Esophagus mucosa (tissue), 1 donor: ENCODE data around the gene MYO6. TPM values are rescaled to one million over a fixed set of nuclear protein-coding genes. Genes with fewer than 3 reads are reported as not detected.

Experiments used
- ATAC-seq: fragments of 200-7000 bp; cut with Tn5 transposase; one replicate; pipeline ENCODE4 v1.9.1; 2020
- total RNA-seq: library from RNA; stranded (reverse); gene quantifications from one replicate; pipeline ENCODE4 v1.2.4, GENCODE V29; 2023
- donor health status: DM: yes; HTN: yes; CAD: no.

The MYO6 gene
- total RNA-seq, 1 donor from 2014 or later: 37.4 TPM

- peak; percentile 83 for ATAC-seq
Measured at GRCh38 chr6:75830959-75831885, 82.2 kb downstream of the MYO6 start.

GRCh38 chr6:75834447-75834846, 85.4 kb downstream of the MYO6 start:
- no peak for ATAC-seq

DNA sequence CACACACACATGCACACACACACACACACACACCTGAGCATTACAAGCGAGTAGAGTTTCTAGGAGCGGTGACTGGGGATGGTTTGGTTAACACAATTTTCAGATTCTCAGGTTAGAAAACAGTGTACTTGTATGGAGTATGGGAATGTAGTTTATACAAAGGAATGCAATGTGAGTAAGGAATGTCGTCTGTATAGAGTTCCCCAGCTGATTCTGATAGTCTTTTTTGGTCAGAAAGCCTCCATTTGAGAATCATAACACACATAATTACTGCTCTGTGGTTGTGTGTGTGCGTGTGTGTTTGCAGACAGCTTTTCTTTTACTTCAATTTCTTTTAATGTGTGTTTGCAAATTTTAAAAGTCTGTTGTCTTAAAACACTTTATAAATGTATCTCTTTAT, 93.2 kb downstream of the MYO6 start:
- no peak for ATAC-seq

DNA sequence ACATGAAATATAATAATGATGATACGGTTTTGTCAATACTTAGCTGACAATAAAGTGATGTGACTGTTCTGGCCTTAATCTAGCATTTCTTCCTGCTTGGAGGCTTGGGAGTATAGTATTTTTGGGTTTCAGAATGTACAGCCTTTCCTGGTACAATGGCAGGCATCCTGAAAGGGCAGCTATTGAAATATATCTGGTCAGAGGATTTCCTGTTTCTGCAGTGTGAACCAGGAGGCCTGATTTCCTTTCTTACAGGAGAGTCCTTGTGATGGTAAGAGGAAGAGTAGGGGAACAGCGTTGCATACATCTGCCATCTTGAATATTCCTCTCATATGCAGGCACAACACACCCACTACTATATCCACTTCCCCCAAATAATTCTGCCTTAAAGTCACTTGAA, 93.7 kb downstream of the MYO6 start:
- no peak for ATAC-seq

DNA sequence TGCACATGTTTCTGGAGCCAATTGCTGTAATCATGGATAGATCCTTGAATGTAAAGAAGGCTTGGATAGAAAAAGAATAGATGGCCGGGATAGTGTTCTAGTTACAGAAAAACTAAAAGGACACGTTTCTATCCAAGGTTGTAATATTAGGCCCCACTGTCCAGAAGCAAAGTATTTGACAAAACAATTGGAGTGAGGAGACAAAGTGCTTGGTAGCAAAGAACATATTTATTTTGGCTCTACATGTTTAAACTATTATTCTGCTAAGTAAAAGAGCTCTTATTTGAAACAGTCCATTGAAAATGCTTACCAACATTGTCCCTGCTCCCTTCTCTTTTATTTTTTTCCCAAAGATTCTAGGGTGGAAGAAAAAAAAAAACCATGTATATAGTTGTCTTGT, 94.4 kb downstream of the MYO6 start:
- no peak for ATAC-seq

DNA sequence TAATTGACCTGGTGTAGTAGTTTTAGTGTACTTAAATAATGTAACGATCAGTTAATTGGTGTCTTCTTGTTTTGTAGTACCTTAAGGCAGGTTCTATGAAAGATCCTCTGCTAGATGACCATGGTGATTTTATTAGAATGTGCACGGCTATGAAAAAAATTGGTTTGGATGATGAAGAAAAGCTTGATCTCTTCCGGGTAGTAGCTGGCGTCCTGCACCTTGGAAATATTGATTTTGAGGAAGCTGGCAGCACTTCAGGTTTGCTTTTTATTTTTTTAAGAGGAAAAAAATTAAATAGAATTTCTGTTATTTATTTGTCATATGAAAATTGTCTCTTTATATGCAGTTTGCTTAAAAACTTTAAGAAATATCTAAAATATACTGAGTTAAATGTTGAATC, 99.2 kb downstream of the MYO6 start:
- ATAC-seq: no peak

GRCh38 chr6:75849329-75850025, 100.4 kb downstream of the MYO6 start:
- ATAC-seq: no peak

DNA sequence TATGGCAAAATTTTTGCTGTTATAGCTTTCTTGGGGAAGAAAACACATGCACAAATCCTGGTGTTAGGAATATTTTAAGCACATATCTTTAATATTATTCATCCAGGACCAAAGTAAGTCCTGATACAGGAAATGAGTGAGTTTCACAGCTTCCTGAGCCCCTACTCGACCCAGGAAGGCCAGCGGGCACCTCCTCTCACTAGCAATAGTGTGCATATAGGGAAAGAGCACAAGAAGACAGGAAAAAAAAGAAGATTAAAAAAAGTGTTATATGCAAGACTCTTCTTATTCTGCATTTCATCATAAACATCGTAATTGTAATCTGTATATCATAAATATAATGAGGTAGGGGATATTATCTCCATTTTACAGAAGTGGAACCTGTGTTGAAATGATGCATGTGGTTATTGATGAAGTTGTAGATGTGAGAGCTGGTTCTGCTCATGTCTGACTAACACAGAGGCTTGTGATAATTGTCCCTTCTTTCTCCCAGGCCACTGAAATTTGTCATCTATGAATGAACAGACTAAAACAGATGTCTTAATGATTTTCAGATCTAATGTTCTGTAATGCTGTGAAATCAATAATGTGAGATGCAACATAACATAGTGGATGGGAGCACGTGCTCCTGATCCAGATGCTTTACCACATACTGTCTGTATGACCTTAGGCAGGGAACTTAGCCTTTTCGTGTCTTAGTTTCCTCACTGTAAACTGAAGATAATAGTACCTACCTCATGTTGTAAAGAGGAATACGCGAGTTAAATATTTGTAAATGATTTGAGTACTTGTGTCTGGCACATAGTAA, 101.2 kb downstream of the MYO6 start:
- no peak for ATAC-seq

DNA sequence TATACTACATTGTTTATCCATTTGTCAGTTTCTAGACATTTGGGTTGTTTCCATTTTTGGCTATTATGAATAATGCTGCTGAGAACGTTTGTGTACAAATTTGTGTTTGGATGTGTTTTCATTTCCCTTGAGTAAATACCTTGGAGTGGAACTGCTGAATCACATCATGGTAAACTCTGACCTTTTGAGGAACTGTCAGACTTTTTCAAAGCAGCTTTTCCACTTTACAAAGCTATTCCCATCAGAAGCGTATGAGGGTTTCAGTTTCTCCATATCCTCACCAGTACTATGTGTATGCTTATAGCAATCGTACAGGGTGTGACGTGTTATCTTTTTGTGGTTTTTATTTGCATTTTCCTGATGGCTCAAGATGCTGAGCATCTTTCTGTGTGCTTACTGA, 103.7 kb downstream of the MYO6 start:
- no peak for ATAC-seq

- no peak for ATAC-seq
Measured at GRCh38 chr6:75853806-75854205, 104.8 kb downstream of the MYO6 start.

DNA sequence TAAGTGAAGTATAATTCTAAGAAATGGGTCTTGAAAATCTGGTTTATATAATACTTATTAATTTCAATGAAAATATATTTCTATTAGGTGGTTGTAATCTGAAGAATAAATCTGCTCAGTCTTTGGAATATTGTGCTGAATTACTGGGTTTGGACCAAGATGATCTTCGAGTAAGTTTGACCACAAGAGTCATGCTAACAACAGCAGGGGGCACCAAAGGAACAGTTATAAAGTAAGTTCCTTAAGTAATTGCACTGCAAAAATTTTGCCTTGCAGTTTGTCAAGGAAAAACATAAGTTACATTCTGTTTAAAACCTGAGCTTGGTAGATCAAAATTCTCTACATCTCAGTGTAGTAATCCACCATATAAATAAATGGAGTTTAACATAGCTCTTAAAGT, 106.0 kb downstream of the MYO6 start:
- no peak for ATAC-seq

GRCh38 chr6:75856902-75857301, 107.9 kb downstream of the MYO6 start:
- ATAC-seq: no peak

GRCh38 chr6:75863001-75863400, 114.0 kb downstream of the MYO6 start:
- ATAC-seq: no peak

DNA sequence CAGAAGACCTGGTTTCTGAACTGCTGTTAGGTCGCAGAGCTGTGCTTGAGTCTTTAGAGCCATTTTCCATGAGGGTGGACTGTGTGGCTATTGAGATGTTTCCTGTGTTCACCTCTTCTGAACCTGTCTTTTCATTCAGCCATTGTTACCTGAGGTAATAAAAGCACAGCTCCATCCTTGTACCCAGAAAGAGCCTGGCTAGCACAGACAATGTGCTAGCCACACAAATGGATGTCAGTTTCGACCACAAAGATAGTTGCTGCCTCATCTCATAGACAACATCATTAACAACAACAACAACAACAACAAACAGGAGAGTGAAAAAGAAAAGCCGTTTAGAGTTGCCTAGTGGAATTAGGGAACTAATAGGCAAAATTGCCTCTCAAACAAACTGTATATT, 114.7 kb downstream of the MYO6 start:
- ATAC-seq: no peak

GRCh38 chr6:75864446-75864845, 115.4 kb downstream of the MYO6 start:
- ATAC-seq: no peak

- ATAC-seq: no peak
Measured at GRCh38 chr6:75870389-75870788, 121.3 kb downstream of the MYO6 start.

DNA sequence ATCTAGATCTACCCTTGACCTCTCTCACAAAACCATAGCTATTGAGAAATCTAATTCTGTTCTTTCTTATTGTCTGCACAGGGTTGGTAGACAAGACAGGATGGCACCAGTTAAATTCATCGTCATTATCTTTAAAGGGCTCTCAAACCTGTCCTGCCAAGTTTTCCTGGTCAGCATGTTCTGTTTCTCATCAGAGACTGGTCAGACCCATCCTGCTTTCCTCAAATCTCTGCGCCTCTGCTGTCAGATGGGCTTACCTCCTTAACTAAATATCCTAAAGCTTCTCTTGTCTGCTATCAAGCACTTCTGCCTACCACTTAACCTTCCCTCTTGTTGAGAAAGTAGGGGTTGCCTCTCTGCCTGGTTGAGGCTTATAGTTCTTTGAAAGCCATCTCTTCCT, 125.2 kb downstream of the MYO6 start:
- no peak for ATAC-seq

DNA sequence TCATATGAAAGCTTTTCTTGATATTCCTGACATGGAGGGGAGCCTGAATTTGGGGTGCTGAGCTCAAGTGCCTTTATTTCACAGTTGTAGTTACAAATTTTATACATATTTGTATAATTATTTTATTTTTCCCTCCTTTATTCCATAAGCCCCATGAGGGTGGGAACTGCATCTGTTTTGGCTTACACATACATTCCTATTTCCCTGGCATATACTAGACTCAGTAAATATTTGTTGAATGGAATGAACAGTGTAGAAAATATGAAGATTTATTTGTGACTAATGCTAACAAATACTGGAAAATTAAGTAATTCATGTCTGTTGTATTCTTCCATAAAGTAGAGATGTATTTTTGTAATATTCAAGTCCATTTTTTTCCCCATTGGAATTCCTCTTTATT, 127.1 kb downstream of the MYO6 start:
- no peak for ATAC-seq

GRCh38 chr6:75880305-75880704, 131.3 kb downstream of the MYO6 start:
- no peak for ATAC-seq

DNA sequence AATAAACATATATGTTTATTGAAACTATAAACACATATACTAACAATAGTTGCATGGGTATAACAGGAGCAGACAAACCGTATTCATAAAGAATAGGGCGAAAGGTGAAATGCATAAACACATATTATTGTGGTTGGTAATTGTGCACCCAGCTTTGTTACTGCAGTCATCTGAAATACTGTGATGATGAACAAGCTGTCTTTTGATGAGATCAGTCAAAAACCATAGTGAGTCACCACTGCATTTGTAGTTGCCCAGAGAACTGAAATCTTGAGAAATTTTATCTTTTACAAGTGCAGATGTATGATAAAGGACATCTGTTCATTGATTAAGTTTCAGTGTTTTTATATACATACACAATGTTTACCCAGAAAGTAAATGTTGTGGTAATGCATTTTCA, 133.7 kb downstream of the MYO6 start:
- ATAC-seq: peak; percentile 26

- no peak for ATAC-seq
Measured at GRCh38 chr6:75884822-75885221, 135.8 kb downstream of the MYO6 start.

- ATAC-seq: no peak
Measured at GRCh38 chr6:75892384-75892783, 143.3 kb downstream of the MYO6 start.
